Left renal pelvis (tissue), 4 donors: ENCODE results near the gene MARF1. TPM values are rescaled to one million over a fixed set of nuclear protein-coding genes. Genes with fewer than 3 reads are reported as not detected.

Experiments
- DNase-seq, 4 donors: peaks; one replicate each; pipeline ENCODE4 v3.0.0-alpha.2; 2013; ENCODE audit warnings: low read depth in 4 of 4, low spot score in 3 of 4
- polyA plus RNA-seq, 4 donors: library from polyadenylated mRNA; unstranded; fragments of 120-200 nt; gene quantifications; one replicate each; pipeline ENCODE4 v1.2.1, GENCODE V29; 2013; ENCODE audit not compliant: insufficient read length in 4 of 4

The MARF1 gene
- polyA plus RNA-seq, 4 donors, result 53.5 to 62.7 (median 54.5) TPM

DNA sequence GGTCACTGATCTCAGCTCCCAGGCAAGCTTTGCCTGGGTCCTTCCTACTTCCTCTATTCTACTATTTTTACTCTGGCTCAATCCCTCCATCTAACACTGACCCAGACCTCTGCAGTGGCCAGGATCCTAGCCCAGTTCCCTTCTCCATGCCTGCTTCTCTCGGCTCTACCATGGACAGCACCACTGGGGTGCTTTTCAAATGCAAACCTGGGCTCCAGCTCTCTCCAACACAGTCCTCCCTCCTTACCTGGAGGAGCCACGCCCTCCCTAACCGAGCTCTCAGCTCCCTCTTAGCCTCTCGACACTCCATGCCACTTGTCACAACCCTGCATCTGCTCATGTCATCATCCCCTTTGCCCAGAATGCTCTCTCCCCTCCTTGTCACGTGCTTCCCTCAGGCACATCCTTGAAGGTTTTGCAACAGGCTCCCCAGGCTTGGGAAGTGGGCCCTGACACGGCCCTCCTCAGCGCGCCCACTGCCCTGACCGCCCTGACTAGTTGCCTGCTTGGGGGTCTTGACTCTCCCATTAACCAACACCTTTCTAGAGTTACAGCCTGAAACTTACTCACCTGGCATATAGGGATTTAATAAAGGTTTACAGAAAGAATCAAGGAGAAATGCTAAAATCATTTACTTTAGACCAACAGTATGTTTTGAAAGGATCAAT is 41.6 kb downstream of the MARF1 start:
- no peak for DNase-seq

GRCh38 chr16:15599303-15600070 is 43.5 kb downstream of the MARF1 start:
- no peak for DNase-seq

DNA sequence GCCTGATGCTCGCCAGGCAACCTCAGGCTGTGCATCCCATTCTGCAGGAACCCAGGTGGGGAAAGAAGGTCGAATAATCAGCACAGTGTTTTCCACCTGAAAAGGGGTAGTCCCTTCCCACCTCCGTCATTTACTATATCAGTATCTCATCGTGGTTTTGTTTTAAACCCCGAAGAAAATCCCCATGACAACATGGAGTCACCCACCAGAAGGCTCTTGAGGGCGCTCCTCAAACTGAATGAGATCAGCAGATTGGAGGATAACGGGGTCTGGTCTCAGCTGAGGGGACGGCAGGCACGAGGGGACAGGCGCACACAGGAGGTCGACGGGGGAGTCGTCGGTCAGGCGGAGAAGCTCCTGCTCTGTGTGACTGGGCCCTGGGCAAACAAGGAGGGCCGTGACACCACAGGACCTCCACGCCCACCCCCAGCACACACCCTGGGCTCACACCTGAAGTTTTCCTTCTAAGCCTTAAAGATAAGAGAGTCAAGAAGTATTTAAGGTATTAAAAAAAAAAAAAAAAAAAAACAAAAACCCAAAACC is 44.2 kb downstream of the MARF1 start:
- DNase-seq, result no peak

GRCh38 chr16:15597822-15598647 is 44.9 kb downstream of the MARF1 start:
- DNase-seq, result no peak

DNA sequence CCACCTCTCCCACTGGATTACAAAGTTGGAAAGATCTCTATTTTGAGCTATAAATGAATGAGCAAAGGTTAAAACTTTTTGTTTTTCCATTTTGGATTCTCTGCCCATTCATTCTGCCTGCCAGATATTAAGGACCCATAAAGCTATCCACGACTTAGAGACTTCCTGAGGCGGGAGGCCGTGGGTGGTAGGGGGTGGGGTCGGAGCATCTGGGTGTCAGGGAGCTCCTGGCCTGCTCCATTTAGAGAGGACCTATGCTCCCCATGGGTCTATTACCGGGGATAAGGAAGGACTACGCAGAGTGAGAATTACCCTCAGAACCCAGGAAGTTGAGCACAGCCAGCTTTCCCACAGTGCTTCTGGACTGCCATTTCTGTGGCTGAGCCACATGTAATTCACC is 45.8 kb downstream of the MARF1 start:
- no peak for DNase-seq

DNA sequence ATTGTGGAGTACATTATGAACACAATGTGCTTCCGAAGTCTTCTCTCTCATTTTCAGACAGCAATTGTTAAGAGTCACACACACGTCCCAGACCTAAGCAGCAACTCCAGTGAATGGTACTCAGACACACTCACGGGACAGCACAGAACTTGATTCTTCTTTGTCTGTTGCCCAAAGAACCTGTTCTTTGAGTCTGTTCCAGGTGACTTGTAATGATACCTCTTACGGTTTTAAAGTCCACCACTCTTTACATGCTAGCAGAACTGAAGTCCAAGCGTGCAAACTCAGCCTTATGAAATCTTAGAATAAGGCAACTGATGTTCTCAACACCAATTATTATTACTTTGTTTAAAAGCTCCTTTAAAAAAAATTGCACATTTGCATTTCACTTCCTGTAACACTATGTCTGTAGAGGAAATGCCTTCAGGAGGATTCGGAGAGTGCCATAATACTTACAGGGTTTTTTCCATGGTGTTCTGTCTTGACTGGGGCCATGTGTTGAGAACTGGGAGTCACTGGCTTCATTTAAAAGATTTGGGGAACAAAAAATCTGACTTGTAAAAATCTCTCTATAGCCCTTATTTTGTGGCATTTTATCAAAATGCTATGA is 48.1 kb downstream of the MARF1 start:
- no peak for DNase-seq

DNA sequence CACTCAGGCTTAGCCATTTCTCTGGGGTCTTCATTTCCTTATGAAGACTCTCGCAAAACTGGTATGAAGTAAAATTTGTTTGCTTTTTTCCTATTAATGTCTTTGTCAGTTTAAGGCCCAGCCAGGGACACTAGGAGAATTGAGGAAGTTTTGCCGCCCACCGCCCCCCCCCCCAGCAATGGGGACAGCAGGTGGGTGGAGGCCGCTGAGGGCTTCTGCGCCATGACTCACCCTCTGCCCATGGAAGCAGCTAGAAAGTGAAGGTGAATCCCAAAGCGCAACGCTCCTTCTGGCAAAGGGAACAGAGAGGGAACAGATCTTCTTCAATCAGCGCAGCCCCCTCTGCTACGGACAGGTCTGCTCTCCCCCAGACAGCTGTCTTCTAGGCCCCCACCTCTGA is 49.7 kb downstream of the MARF1 start:
- no peak for DNase-seq

DNA sequence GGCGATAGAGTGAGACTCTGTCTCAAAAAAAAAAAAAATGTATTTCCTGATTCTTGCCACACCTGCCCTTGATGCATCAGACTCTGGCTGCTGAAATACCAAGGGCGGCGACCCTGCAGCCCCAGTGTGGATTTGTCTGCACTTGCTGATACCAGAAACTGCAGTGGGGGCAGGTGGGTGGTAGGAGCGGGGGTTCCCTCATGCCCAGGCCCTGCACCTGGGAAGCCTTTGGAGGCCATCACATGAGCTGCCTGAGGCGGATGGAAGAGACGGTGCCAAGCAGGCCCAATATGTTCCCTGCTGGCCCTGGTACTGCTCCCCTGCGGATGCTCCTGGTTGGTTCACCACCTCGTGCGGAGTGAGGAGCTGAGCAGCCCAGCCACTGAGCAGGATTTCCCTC is 50.6 kb downstream of the MARF1 start:
- DNase-seq, result no peak

DNA sequence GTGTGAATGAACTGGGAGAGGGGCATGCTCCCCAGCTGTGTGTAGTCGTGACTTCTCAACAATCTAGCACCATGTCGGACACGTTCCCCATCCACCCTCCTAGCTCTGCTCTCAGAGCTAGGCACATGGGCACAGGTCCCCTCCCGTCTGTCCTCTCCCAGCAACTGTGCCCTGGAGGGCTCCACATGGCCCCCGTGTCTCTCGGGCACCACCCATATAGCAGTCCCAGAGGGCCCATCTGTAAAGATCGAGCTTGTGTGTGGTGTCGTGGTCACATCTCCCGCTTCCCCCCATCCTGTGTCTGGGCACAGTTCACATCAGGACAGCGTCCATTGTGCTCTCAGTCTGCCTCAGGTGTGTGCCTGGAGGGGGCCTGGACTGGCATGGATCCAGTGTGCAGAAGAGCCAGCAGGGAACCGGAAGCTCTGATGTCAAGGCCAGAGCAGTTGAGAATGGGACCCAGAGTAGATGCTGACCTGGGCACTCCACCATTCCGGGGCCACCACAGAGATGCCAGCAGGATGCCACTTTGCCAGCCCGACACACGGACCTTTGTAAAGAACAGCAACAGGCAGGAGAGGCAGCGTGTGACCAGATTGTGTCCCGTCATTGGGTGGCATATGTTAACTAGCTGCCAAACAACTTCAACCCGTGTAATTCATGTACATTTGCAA is 55.7 kb downstream of the MARF1 start:
- no peak for DNase-seq

- no peak for DNase-seq
Observed at GRCh38 chr16:15586716-15587115, 56.2 kb downstream of the MARF1 start.

GRCh38 chr16:15585956-15586355 is 57.0 kb downstream of the MARF1 start:
- no peak for DNase-seq

DNA sequence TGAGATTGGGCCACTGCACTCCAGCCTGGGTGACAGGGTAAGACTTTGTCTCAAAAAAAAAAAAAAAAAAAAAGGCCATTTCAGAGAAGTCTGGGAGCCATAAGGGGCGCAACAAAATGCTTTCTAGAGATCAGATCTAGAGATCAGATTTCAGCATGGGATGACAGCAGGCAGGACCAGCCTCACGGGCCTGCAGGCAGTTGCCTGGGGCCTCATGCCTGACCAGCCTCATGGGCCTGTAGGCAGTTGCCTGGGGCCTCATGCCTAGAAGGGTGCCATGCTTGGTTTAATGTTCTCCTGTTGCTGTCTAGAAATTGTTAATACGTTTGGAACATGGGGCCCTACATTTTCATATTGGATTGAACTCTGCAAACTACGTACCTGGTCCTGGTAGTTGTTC is 59.4 kb downstream of the MARF1 start:
- no peak for DNase-seq

- DNase-seq, result no peak
Observed at GRCh38 chr16:15581127-15581815, 61.7 kb downstream of the MARF1 start.

DNA sequence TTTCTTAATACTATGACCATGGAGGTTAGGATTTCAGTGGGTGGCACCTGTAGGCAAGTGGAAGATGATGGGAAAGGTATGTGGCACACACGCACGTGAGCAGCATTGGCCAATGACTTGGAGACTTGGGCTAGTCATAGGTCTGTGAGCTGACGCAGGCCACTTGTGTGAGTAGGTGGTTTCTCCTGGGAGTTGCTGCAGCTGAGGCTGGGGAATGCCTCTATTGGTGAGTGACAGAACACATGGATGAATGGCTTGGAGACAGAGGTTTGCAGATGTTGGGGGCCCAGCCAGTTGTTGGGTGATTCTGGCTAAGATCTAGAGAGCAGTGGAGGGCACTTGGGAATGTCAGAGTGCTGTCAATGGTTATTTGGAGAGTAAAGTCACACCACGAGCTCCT is 64.1 kb downstream of the MARF1 start:
- DNase-seq, result no peak

GRCh38 chr16:15576960-15577958 is 65.7 kb downstream of the MARF1 start:
- no peak for DNase-seq

DNA sequence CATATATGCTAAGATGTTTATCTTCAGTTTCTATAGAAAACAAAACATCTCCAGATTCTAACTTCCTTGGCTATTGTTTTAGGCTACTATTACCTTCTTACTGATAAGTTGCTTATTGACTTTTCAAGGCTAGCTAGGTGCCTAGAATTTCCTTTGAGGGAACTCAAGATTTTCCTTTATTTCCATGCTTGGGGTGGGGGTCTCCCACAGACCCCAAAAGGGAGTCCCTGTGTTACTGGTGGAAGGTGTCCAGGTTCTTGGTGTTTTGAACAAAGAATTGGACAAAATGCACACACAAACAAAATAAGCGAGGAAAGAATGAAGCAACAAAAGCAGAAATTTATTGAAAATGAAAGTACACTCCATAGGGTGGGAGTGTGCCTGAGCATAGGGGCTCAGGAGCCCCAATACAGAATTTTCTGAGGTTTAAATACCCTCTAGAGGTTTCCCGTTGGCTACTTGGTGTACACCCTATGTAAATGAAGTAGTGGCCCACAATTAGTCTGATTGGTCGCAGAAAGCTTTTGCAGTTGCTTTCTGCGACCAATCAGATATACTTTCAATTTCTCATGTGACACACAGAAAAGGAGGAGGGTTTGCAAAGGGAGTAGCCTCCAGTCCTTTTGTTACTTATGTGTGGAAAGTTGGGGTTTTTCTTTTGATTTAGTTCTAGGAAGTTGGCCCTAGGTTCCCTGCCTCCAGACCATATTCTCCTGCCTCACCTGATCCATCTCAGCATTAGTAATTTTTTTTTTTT is 67.5 kb downstream of the MARF1 start:
- no peak for DNase-seq

DNA sequence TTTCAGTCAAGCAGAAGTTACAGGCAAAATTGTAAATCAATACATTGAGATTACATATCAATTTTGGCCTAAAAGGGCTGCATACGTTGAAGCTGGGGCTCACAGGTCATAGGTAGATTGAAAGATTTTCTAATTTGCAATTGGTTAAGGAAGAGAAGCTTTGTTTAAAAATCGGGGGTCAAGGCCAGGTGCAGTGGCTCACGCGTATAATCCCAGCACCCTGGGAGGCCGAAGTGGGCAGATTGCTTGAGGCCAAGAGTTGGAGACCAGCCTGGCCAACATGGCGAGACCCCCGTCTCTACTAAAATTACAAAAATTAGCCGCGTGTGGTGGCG is 68.4 kb downstream of the MARF1 start:
- no peak for DNase-seq
